GM23248 (cell line): ENCODE data around the gene MAG.

Source experiments
- EZH2 ChIP-seq: fragments of 200-600 bp; sonication (generic); IDR thresholded peaks from 2 replicates; pipeline ENCODE4 v1.6.1; 2018; ENCODE audit warnings: antibody characterized with exemption, mild to moderate bottlenecking; ENCODE audit not compliant: insufficient read depth, poor library complexity, severe bottlenecking
- EZH2phosphoT487 ChIP-seq: fragments of 200-600 bp; sonication (generic); IDR thresholded peaks from 2 replicates; pipeline ENCODE4 v1.6.1; 2018; ENCODE audit warnings: antibody characterized with exemption, moderate library complexity, mild to moderate bottlenecking, low read depth; ENCODE audit not compliant: insufficient read depth

DNA sequence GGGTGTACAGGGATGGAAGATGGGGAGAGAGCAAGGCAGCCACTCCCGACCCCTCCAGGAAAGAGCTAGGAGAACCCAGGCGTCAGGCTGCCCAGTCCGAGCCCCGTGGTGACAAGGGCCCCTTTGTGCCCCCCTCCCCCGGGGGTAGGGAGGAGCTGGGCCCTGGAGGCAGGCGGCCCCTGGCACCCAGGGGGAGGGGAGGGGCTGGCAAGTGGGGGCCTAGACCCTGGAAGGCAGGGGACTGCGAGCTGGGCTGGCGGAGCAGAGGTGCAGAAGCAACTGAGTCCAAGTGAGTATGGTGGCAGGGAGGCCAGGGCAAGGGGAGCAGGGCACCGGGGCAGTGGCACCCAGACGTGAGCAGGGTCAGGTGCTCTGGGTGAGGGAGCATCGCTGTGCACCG is at the start of gene MAG:
- no peak for TF ChIP-seq EZH2
- no peak for TF ChIP-seq EZH2phosphoT487
